NCI-H2107 treated with DMSO at 0.1 percent for 48 hours (cell line): Measurements from ENCODE around the gene UQCR10.

Experiments
- DNase-seq: peaks from one replicate; lab custom pipeline; 2025; ENCODE audit not compliant: unreplicated experiment; lab: John Stamatoyannopoulos, UW

UQCR10 gene

DNA sequence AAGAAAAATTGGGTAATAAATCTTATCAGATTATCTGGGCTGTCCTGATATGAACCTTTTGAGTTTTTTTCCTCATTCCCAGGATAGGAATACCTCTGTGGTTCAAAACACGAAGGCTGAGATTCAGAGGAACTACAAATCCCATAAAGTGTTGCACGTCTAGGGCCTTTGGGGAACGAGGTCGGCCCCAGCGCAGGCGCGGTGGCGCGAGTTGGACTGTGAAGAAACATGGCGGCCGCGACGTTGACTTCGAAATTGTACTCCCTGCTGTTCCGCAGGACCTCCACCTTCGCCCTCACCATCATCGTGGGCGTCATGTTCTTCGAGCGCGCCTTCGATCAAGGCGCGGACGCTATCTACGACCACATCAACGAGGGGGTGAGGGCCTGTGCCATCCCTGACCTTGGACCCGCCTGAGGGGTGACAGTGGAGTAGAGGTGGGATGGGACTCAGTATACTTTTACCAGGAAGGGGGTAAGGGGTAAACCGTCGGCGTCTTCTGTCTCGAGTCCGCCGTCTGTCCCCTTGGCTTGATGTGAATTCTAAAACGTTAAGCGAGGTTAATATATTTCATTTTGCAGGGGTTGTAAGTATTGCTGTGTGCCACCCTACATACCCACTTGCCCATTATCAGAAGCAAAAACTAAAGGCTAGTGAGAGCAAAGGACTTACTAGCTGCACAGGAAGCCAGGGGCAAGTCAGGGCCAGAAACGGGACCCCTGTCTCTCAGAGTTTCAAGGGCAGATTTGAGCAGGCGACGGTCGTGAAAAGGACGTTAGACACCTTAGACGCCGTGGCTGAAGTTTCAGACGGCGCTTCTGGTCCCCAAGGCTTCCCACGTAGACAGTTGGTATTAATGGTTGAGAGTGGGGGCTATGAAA, at the start of gene UQCR10:
Gene UQCR10 (plus strand): TSS at position 199 of the 881 bp plus-strand sequence. CDS start 30 bp downstream, at position 229.
- DNase-seq = peak; percentile 90

GRCh38 chr22:29717789-29718188, 49.4 kb upstream of the UQCR10 start:
- no peak for DNase-seq

GRCh38 chr22:29718949-29719898, 47.9 kb upstream of the UQCR10 start:
- DNase-seq = no peak

DNA sequence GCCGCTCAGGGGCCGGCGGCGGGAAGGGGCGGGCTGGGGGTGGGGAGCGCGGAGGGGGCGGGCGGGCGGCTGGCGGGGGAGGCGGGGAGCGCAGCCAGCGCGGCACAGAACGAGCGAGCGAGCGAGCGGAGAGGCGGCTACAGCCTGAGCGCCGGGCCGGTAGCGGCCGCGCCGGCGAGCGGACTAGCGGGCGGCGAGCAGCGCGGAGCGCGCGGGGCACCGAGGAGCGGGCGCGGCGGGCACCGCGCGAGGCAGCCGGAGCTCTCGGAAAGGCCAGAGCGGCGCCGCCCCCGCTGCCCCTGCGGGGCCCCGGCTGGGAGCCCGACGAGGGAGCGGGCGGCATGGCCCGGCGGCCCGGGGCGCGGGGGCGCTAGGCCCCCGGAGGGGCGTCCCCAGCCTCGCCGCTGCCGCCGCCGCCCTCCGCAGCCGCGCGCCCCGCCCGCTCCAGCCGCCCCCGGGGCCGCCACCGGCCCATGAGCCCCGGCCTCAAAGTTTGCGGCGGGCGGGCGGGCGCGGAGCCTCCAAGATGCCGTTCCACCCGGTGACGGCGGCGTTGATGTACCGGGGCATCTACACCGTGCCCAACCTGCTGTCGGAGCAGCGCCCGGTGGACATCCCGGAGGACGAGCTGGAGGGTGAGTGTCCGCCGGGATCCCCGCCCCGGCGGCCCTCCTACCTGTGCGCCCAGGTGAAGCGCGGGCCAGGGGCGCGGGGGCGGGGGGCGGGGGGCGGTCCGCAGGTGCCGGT, 47.1 kb upstream of the UQCR10 start, which contains the start of gene CABP7:
Gene CABP7 (plus strand): TSS at position 105 of the 747 bp plus-strand sequence. CDS start 422 bp downstream, at position 527.
- DNase-seq = no peak

DNA sequence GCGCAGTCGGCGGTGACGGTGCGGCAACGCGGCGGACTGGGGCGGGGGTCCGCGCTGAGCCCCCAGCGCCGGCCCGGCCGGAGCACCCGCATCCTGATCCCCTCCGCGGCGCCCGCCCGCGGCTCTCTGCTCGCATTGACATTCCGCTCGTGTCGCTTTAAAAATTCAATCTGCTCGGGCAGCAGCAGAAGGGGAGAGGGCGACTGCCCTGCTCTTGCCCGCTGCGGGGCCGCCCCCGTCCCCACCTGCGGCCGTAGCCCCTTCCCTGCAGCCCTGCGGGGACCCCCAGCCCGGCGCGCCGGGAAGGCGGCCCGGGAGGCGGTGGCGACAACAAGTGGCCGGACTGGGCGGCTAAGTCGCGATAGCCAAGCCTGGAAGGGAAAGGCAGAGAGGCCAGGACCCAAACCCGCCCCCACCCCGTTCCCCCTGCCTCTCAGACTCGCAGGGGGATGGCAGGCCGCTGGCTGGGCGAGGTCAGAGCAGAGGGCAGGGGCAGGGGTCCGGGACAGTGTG, 46.3 kb upstream of the UQCR10 start:
- DNase-seq = no peak

DNA sequence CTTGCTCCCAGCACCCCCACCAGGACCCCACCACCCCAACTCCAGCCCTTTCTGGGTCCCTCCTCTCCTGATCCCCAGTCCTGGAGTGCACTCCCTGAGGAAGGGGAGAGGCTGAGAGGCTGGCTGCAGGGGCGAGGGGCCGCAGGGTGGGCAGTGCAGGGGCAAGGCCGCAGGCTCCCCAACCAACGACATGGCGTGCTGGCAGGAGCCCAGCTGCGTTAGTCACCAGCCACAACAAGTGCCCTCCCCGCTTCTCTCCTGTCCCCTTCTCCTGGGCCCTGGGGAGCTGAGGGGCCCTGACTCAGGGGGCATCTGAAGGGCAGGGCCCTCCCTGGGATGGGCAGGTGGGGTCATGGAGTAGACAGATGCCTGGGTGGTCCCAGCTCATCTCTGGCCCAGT, 45.0 kb upstream of the UQCR10 start:
- no peak for DNase-seq

DNA sequence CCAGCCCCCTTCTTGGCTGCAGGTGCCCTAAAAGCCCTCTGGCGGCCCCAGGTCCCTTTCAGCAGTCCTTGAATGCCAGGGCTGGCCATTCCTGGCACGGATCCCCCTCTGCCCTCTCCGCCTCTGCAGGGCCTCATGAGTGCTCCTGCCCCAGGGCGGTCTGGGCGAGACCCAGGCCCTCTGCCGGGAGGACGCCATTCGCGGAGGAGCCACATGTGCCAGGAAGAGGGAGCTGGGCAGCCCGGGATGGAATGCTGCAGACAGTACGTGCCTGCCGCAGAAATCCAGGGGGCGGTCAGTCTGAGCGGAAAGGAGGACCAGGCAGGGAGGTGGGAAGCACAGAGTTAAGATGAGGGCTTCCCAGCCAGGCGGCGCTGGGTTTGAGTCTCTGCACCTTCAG, 44.6 kb upstream of the UQCR10 start:
- no peak for DNase-seq

- no peak for DNase-seq
Measured at GRCh38 chr22:29723766-29724165, 43.4 kb upstream of the UQCR10 start.

- no peak for DNase-seq
Measured at GRCh38 chr22:29724843-29725242, 42.3 kb upstream of the UQCR10 start.

- no peak for DNase-seq
Measured at GRCh38 chr22:29726106-29726505, 41.1 kb upstream of the UQCR10 start.

DNA sequence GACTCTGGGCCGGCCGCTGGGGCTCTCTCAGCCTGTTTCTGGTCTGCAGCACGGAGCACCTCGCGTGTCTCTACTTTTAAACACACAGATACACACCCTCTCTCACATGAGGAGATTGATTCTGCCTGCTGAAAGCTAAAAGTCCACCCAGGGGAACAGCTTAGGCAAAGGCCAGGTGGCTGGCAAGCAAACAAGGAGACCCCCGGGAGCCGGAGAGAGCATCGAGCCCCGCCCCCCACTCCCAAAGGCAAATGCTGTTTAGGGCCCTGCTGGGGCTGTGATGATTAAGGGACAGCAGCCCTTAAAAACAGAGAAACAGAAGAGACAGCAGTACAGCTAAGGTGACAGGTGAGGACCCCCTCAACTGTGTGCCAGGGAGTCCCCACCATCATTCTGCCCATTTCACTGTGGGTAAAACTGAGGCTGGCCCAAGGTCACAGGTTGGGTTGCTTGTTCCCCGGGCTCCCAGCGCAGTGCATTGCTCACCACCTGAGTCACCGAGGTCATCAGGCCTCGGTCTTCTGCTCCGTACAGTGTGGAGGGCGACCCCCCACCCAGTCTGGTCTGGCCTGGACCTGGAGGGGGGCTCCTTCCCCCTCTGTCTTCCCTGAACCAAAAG, 40.5 kb upstream of the UQCR10 start:
- no peak for DNase-seq

GRCh38 chr22:29727131-29727523, 40.0 kb upstream of the UQCR10 start:
- no peak for DNase-seq

GRCh38 chr22:29729161-29729560, 38.0 kb upstream of the UQCR10 start:
- DNase-seq = no peak

DNA sequence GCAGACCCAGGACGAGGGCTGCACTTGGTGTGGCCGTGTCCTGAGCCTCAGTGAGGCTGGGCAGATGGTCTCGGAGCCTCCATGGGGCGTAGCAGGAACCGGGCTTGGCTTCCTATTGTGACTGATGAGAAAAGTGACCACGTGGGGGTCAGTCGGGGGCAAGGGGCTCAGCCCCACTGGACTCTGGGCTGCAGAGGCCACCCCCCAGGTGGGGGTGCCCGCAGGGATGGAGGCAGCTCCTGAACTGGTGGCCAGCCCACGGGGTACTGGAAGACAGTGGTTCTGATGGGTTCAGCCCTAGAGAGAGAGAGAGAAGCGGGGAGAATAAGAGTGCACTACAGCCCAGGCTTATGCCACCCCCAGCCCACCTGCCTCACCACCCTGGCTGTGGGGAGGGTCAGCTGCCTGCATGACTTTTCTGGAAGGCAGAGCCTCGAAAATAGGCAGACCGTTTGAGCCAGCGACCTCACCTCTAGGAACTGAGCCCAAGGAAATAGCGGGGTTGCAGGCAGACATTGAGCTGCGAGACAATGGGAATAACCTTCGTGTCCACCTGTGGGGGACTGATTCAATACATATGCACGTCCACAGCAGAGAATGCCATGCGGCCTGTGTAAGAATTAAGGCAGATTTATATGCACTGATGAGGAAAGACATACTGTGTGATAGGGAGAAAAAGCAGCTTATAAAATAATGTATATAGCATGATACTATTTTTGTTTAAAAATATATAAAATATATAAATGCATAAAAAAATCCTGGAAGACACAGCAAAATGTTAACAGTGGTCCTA, 35.9 kb upstream of the UQCR10 start:
- DNase-seq = no peak

GRCh38 chr22:29732883-29733282, 34.3 kb upstream of the UQCR10 start:
- DNase-seq = no peak

DNA sequence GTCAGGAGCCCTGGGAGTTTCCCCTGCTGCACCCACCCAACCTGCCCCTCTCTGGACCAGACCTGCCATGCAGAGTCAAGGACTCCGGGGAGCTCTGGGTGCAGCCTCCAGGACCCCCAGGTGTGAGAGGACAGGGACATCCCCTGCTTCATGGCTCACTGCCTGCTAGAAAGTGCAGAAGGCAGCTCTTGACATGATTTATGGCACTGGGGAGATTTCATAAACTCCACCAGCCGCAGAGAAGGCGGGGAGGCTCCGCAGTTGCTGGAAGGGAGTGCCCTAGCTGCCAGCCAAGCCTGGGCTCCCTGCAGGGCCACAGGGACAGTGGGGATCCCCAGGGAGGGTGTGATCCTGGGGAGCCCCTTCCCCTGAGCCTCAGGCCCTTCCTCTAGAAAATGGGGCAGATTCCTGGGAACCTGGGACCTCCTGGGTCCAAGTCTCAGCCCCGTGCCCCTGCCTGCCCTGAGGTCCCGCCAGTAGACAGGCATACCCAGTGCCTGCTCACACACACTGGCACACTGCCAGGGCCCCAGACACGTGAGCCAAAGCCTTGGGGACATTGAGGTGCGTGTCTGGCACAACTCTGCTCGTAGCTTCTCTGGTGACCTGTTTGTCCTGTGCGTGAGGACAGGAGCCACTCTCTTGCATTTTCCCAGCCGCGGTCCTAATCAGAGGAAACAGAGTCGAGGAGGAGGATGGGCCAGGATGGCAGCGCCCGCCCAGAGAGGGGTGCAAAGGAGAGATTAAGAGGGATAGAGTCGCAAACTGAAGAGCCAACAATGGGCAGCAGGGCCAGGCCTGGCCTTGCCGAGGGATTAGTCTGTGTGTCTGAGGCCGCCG, 33.6 kb upstream of the UQCR10 start:
- DNase-seq = peak; percentile 18

GRCh38 chr22:29734406-29734805, 32.8 kb upstream of the UQCR10 start:
- DNase-seq = no peak

GRCh38 chr22:29734838-29735237, 32.3 kb upstream of the UQCR10 start:
- no peak for DNase-seq

DNA sequence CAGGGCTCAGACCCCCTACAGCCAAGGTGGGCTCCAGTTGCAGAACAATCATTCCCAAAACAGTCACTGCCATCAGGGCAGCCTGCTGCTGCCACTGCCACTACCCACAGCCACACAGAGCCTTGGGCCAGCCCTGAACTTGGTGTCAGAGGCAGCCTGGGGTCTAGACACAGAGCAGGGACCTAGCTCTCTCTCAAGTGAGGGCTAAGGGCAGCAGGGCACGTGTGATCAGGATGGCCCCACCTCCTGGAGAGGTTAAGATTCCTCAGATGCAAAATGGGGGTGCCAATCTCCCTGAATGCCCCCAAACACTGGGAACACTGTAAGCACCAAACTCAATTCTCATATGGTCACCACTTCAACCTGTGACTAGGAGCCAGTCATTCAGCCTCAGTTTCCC, 31.8 kb upstream of the UQCR10 start:
- no peak for DNase-seq
